Neural crest cell (in vitro differentiated cells): ENCODE data around the gene TAS2R16. TPM values are rescaled to one million over a fixed set of nuclear protein-coding genes. Genes with fewer than 3 reads are reported as not detected.

ENCODE experiments used
- DNase-seq: peaks from one replicate; pipeline ENCODE4 v3.0.0; 2021; ENCODE audit warnings: low read depth, mixed read lengths, low spot score
- H3K27ac Mint-ChIP-seq: one replicate; pipeline ENCODE4 v1.8.0; 2021; ENCODE audit warnings: mild to moderate bottlenecking, mixed read lengths; ENCODE audit not compliant: unreplicated experiment
- H3K27me3 Mint-ChIP-seq: 2 replicates; pipeline ENCODE4 v1.8.0; 2021; ENCODE audit warnings: low read depth, mild to moderate bottlenecking, mixed read lengths
- H3K36me3 Mint-ChIP-seq: 2 replicates; pipeline ENCODE4 v1.8.0; 2021; ENCODE audit warnings: low read depth, mild to moderate bottlenecking, mixed read lengths
- H3K4me1 Mint-ChIP-seq: 2 replicates; pipeline ENCODE4 v1.8.0; 2021; ENCODE audit warnings: mixed read lengths
- H3K4me3 Mint-ChIP-seq: one replicate; pipeline ENCODE4 v1.8.0; 2021; ENCODE audit warnings: mild to moderate bottlenecking, mixed read lengths
- H3K9me3 Mint-ChIP-seq: 2 replicates; pipeline ENCODE4 v1.8.0; 2021; ENCODE audit warnings: mixed read lengths
- CTCF ChIP-seq: fragments of 200-600 bp; sonication (generic); conservative IDR thresholded peaks from 2 replicates; pipeline ENCODE4 v1.5.0; 2021; ENCODE audit warnings: antibody characterized with exemption, mild to moderate bottlenecking
- total RNA-seq: library from RNA; stranded (reverse); gene quantifications from 2 replicates; pipeline ENCODE4 v1.2.1, GENCODE V29; 2021

Gene TAS2R16
- total RNA-seq, 1 donor from 2014 or later = not detected

GRCh38 chr7:123030631-123031030, 35.1 kb upstream of the TAS2R16 start:
- H3K36me3 Mint-ChIP-seq = no peaks in the 10 kb centered on the region
- DNase-seq = no peak
- TF ChIP-seq CTCF = no peak
- no peaks in the 10 kb centered on the region for H3K27me3 Mint-ChIP-seq
- no peak overlapping the region for H3K27ac Mint-ChIP-seq
- peaks cover 3% of the 10 kb centered on the region for H3K9me3 Mint-ChIP-seq
- peaks cover 9% of the 10 kb centered on the region for H3K4me1 Mint-ChIP-seq
- no peak overlapping the region for H3K4me3 Mint-ChIP-seq

- Mint-ChIP-seq H3K4me3 (no peak overlapping the region), H3K36me3 (no peaks in the 10 kb centered on the region), H3K27ac (no peak overlapping the region), H3K9me3 (peaks cover 3% of the 10 kb centered on the region), H3K27me3 (no peaks in the 10 kb centered on the region), H3K4me1 (peaks cover 9% of the 10 kb centered on the region)
- DNase-seq = no peak
- TF ChIP-seq CTCF = no peak
Measured at GRCh38 chr7:123028339-123028738, 32.8 kb upstream of the TAS2R16 start.

- Mint-ChIP-seq H3K4me3 (no peak overlapping the region), H3K36me3 (peaks cover 3% of the 10 kb centered on the region), H3K27ac (no peak overlapping the region), H3K9me3 (peaks cover 6% of the 10 kb centered on the region), H3K27me3 (no peaks in the 10 kb centered on the region), H3K4me1 (peaks cover 9% of the 10 kb centered on the region)
- no peak for TF ChIP-seq CTCF
- DNase-seq = no peak
Measured at GRCh38 chr7:123026251-123026650, 30.8 kb upstream of the TAS2R16 start.

GRCh38 chr7:123024989-123025758, 29.7 kb upstream of the TAS2R16 start:
- H3K4me1 Mint-ChIP-seq = peaks cover 9% of the 10 kb centered on the region
- no peak for DNase-seq
- no peak for TF ChIP-seq CTCF
- H3K4me3 Mint-ChIP-seq = no peak overlapping the region
- H3K9me3 Mint-ChIP-seq = peaks cover 9% of the 10 kb centered on the region
- peaks cover 3% of the 10 kb centered on the region for H3K36me3 Mint-ChIP-seq
- no peak overlapping the region for H3K27ac Mint-ChIP-seq
- H3K27me3 Mint-ChIP-seq = no peaks in the 10 kb centered on the region

GRCh38 chr7:123023126-123023525, 27.6 kb upstream of the TAS2R16 start:
- H3K27ac Mint-ChIP-seq = peak overlapping the region; percentile 60
- TF ChIP-seq CTCF = no peak
- peaks cover 12% of the 10 kb centered on the region for H3K9me3 Mint-ChIP-seq
- H3K36me3 Mint-ChIP-seq = peaks cover 3% of the 10 kb centered on the region
- no peak for DNase-seq
- no peaks in the 10 kb centered on the region for H3K27me3 Mint-ChIP-seq
- no peak overlapping the region for H3K4me3 Mint-ChIP-seq
- H3K4me1 Mint-ChIP-seq = peaks cover 3% of the 10 kb centered on the region
